ENCODE measurements around the gene CCN5.
A peak's percentile ranks its signal among the peaks of the same experiment; 100 is the strongest.

CCN5 gene

DNA sequence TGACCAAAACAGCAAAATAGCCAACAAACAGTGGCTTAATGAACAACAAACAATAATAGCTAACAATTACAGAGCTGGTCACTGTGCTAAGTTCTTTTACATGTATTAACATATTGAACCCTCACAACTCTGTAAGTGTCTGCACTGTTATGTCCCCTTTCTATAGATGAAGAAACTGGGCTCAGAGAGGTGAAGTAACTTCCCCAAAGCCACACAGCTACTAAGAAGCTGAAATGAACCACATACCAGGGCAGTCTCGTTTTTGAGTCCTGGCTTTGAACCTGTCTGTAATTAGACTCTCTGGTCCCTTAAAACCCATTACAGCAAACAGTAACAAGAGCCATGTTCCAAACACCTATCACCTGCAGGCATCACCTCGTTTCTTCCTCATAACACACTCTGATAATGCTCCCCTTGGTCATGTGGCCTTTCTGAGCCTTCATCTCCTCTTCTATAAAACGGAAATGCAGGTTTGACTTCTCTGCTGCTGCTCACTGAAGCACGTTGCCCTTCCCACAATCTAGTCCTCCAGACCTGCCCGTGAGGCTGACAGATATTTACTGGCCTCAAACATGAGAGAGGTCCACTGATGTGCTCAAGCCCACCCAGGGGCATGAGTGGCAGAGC lies 53.8 kb downstream of the CCN5 start:
- TF ChIP-seq, protein P1, sequence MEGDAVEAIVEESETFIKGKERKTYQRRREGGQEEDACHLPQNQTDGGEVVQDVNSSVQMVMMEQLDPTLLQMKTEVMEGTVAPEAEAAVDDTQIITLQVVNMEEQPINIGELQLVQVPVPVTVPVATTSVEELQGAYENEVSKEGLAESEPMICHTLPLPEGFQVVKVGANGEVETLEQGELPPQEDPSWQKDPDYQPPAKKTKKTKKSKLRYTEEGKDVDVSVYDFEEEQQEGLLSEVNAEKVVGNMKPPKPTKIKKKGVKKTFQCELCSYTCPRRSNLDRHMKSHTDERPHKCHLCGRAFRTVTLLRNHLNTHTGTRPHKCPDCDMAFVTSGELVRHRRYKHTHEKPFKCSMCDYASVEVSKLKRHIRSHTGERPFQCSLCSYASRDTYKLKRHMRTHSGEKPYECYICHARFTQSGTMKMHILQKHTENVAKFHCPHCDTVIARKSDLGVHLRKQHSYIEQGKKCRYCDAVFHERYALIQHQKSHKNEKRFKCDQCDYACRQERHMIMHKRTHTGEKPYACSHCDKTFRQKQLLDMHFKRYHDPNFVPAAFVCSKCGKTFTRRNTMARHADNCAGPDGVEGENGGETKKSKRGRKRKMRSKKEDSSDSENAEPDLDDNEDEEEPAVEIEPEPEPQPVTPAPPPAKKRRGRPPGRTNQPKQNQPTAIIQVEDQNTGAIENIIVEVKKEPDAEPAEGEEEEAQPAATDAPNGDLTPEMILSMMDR (IDR thresholded peaks at IDR 0.05; ENCODE audit: insufficient read depth, low read depth, low read length, missing control alignments), result no peak
- DNase-seq (ENCODE audit: low read depth), result no peak

DNA sequence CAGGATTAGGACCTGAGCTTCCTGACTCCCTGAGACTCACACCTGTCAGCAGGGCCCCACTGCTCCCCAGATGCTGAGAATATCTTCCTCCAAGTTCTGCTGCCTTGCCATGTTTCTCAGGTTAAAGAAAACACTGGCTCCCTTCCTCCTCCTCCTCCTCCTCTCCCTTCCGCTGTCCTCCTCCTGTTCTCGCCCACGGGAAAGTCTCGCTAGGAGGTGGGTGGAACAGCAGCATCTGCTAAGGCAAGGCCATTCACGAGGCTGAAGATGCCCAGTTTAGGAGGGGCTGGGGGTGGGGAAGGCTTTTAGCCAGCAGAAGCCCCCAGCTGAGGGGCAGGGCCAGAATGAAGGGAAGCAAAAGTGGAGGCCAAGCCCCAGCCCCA lies 54.3 kb downstream of the CCN5 start:
- no peak for DNase-seq (ENCODE audit: low read depth)
- H3K4me3 ChIP-seq (ENCODE audit: low read length), result no peak overlapping the region
- TF ChIP-seq, protein P1 (IDR thresholded peaks at IDR 0.05; ENCODE audit: insufficient read depth, low read depth, low read length, missing control alignments), result no peak

More for the DNA sequence above, 53.8 kb downstream of the CCN5 start:
- H3K4me3 ChIP-seq (ENCODE audit: low read length), result no peak overlapping the region

DNA sequence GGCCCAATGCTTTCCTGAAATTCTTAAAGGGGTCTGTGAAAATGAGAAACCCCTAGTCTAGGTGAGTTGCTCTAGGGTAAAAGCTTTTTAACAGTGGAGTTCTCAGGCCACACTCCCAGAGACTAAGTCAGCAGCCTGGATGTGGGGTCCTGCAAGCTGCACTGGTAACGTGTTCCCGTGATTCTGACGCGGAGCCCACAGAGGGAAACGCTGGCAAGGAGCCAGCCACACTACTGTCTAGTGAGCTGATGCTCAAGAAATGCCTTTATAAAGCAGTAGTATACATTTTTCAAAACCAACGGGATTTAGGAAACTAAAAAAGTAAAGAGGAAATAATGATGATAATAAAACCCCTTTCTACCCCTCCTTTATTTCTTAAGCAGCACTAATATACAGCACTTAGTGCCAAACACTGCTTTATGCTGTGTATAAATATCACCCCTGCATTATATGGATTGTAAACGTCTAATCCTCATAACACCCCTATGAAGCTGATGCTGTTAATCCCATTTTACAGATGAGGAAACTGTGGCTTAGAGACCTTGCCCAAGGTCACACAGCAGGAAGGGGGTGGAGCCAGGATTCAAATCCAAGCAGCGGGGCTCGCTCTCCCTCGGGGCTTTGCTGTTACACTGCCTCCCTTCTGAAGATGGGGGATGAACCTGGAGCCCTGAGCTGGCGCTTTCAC lies 55.5 kb downstream of the CCN5 start:
- H3K4me3 ChIP-seq (ENCODE audit: low read length), result no peak overlapping the region
- no peak for DNase-seq (ENCODE audit: low read depth)
- TF ChIP-seq, protein P1 (IDR thresholded peaks at IDR 0.05; ENCODE audit: insufficient read depth, low read depth, low read length, missing control alignments), result no peak

DNA sequence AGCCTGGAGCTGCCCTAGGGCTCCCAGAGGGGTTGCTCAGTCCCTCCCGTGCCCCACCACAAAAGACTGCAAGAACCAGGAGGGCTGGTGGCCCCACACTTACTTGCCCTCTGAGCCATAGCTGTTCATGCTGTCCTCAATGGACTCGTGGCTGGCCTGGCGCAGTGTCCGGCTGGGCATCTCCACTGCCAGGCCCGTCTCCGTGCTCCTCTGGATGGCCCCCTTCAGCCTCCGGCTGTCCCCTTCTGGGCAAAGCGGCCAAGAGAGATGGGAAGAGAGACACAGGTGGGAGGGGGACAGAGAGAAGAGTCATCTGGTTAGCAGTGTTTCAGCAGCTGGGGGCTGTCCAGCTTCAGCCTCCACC lies 56.0 kb downstream of the CCN5 start:
- no peak for DNase-seq (ENCODE audit: low read depth)
- no peak overlapping the region for H3K4me3 ChIP-seq (ENCODE audit: low read length)
- TF ChIP-seq, protein P1 (IDR thresholded peaks at IDR 0.05; ENCODE audit: insufficient read depth, low read depth, low read length, missing control alignments), result no peak

DNA sequence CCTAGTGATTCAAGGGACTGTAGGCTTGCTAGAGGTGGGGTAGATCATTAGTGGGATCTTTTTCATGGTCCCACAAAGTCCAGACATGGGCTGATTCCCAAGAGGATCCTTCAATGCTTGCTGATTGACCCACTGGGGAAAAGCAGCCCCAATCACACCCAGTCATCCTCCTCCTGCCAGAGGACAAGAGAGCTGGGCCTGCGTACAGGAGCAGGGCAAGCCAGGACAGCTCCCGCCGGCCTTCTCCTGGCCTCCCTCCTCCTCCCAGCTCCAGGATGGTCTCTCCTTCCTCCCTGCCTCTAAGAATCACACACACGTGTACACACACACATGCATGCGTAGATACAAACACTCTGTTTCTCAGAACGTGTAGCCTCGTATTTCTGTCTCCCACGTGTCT lies 57.5 kb downstream of the CCN5 start:
- TF ChIP-seq, protein P1 (IDR thresholded peaks at IDR 0.05; ENCODE audit: insufficient read depth, low read depth, low read length, missing control alignments), result no peak
- DNase-seq (ENCODE audit: low read depth), result peak; percentile 50
- no peak overlapping the region for H3K4me3 ChIP-seq (ENCODE audit: low read length)

DNA sequence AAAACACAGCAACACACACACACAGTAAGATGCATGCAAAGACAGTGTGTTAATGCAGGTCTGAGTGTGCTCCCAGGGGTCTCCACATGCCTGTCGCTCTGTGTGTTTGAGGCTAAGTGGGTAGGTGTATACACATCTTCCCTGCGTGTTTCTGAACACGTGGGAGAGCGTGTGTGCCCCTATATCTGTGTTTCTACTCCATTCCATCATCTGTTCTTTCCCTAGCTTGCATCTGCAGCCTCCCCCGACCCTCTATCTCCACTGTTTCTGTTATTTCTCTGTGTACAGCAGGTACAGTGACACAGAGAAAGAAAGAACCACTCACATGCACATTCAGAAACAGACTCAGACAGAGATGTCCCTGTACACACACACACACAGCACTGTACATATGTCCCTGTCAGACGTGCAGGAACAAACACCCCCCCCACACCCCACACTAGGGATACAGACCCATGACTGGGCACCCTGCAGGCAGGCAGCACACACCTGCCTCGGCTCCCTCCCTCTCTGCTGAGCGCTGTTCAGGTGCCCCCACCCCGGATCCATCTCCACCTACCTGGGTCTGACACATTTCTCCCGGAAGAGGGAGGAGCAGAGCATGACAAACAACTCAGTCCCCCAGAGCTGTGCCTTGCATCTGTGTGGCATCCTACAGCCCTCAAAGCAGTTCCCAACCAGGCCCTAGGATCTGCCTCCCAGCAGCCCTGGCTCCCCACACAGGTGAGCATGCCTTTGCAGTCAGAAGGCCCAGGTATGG lies 58.1 kb downstream of the CCN5 start:
- no peak for DNase-seq (ENCODE audit: low read depth)
- no peak overlapping the region for H3K4me3 ChIP-seq (ENCODE audit: low read length)
- TF ChIP-seq, protein P1 (IDR thresholded peaks at IDR 0.05; ENCODE audit: insufficient read depth, low read depth, low read length, missing control alignments), result no peak

All from epithelial cell of esophagus (primary cell).